Sigmoid colon (tissue), 7 donors: ENCODE results near the gene BDP1. TPM values are rescaled to one million over a fixed set of nuclear protein-coding genes. Genes with fewer than 3 reads are reported as not detected.
"Not testable (repeated sequence)": the region's sequence is repeated elsewhere in the genome, so short reads cannot be mapped to it uniquely, and the experiment has no call there.

Source experiments
- DNase-seq: peaks from one replicate; pipeline ENCODE4 v3.0.0-alpha.2; 2019
- H3K27ac ChIP-seq, 4 donors: fragments of 200-600 bp; sonication (generic); one replicate each; pipeline ENCODE4 v1.5.1; 2016 to 2019; ENCODE audit warnings: mild to moderate bottlenecking in 1 of 4
- H3K27me3 ChIP-seq, 3 donors: fragments of 200-600 bp; sonication (generic); one replicate each; pipeline ENCODE4 v1.5.1; 2019; ENCODE audit warnings: mild to moderate bottlenecking in 1 of 3
- H3K36me3 ChIP-seq, 4 donors: fragments of 200-600 bp; sonication (generic); one replicate each; pipeline ENCODE4 v1.5.1; 2016 to 2019
- H3K4me1 ChIP-seq, 4 donors: fragments of 200-600 bp; sonication (generic); one replicate each; pipeline ENCODE4 v1.5.1; 2017 to 2019
- H3K4me3 ChIP-seq, 4 donors: fragments of 200-600 bp; sonication (generic); one replicate each; pipeline ENCODE4 v1.5.1; 2017 to 2019; ENCODE audit warnings: mild to moderate bottlenecking in 2 of 4, moderate library complexity in 1 of 4
- H3K9me3 ChIP-seq, 4 donors: fragments of 200-600 bp in 3 of 4; sonication (generic) in 3 of 4; one replicate each; pipeline versions ENCODE4 v1.5.1 to v1.6.1; 2013 to 2019
- EP300 ChIP-seq, 4 donors: sonication (generic); formaldehyde crosslinking; IDR thresholded peaks; one replicate each; pipeline ENCODE4 v1.6.1; 2017; ENCODE audit warnings: antibody characterized with exemption in 4 of 4
- POLR2A ChIP-seq, 2 donors: fragments of 450-650 bp; IDR thresholded peaks; one replicate each; pipeline ENCODE4 v1.6.1; 2016; ENCODE audit warnings: antibody characterized with exemption in 2 of 2, mild to moderate bottlenecking in 2 of 2, moderate library complexity in 2 of 2
- POLR2AphosphoS5 ChIP-seq, 4 donors: sonication (generic); formaldehyde crosslinking; IDR thresholded peaks; one replicate each; pipeline ENCODE4 v1.6.1; 2017; ENCODE audit warnings: antibody characterized with exemption in 4 of 4
- WGBS, 2 donors: extraction: QIAGEN DNeasy Blood & Tissue Kit; methylation state at CpG; one replicate each; pipeline ENCODE4 v1.1.7; 2013; 5-methylcytosine and 5-hydroxymethylcytosine counted together
- intact Hi-C: fragments of 100-400 bp; cut with DNase I; formaldehyde crosslinking; loops from one replicate; pipeline ENCODE4 v1.15.1; 2023
- polyA plus RNA-seq, 3 donors: library from polyadenylated mRNA; stranded (reverse); fragments of 200-250 nt; gene quantifications; one replicate each; pipeline ENCODE4 v1.2.3, GENCODE V29; 2013
- total RNA-seq, 4 donors: library from RNA; depleted of rRNA; stranded (reverse); fragments of >200 nt; gene quantifications; one replicate each; pipeline ENCODE4 v1.1.0, GENCODE V29; 2016
- TF ChIP-seq, protein P1 (sequence below), 4 experiments: fragments of 450-650 bp in 3 of 4; fragments of 200-600 bp in 1 of 4; IDR thresholded peaks; one replicate each; pipeline ENCODE4 v1.5.1; 2016 to 2019; ENCODE audit warnings: antibody characterized with exemption in 4 of 4, mild to moderate bottlenecking in 3 of 4, moderate library complexity in 2 of 4
- donor health status: healthy with polysubstance abuse.
- donor health status: Bipolar disorder and iron deficiency.
- donor health status: healthy.

BDP1 gene
- total and polyA plus RNA-seq, 7 donors: 4.8 to 33.0 (median 26.6) TPM

DNA sequence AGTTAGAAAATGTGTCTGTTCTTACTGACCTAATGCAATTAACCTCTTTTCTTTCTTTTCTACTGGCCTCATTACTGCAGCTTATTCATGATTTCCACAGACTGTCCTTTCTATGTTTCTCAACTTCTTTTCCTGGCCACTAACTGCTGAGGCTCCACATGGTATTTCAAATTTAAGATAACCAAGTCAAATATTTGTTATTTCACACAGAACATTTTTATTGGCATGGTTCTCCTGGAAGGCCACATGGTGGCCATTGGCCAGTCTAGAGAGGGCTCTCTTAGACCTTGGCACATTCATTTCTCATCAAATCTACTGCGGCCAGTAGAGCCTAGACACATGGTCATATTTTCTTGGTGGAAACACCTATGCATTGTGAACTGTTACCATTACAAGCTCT, 13.9 kb upstream of the BDP1 start:
- intact Hi-C loops, H3K9me3 ChIP-seq, H3K4me1 ChIP-seq, H3K4me3 ChIP-seq, DNase-seq, H3K27ac ChIP-seq, H3K36me3 ChIP-seq: not testable (repeated sequence)
- H3K27me3 ChIP-seq: peaks cover 0 to 21% (median 0%) of the 10 kb centered on the region in 3 donors
- WGBS, 2 donors: 88 to 90% methylated on average over 1 of the region's 1 CpG

DNA sequence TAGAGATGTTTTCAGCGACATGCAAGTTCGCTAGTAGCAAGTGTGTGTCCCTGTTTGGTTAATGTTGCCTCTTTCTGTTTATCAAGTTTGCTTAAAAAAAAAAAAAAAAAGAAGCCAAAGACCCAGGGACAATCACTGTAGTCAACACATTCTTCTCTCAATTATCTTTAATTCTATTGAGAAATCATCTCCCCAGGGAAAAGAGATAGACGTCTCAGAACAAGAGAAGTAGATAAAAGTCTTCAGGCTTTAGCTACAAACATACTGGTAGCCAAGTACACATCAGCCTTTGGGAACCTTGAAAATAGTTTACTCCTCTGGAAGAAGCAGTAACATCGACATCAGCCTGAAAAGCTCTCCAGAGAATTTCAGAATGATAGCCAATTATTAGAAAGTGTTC, 11.6 kb upstream of the BDP1 start:
- WGBS, 2 donors: 69 to 82% methylated on average over 4 of the region's 4 CpGs
- H3K27me3 ChIP-seq: peaks cover 0 to 29% (median 0%) of the 10 kb centered on the region in 3 donors
- H3K4me1 ChIP-seq, H3K4me3 ChIP-seq, intact Hi-C loops, H3K36me3 ChIP-seq, DNase-seq, H3K9me3 ChIP-seq, H3K27ac ChIP-seq: not testable (repeated sequence)

DNA sequence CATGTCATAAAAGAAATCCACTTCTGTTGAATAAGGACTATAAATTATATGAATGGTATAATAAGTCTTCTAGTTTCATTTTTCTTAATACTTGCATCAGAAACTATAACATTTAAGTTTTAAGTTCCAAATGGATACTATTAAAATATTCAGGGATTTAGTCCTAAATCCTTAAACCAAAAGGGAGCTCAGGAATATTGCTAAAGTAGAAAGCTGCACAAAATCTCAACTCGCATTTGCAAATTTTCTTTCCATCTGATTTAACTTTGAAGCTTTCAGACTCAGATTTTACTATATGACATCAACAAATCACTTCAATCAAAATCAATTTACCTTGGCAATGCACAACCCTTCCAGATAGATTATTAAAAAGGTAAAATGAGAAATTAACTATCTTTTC, 10.4 kb upstream of the BDP1 start:
- H3K4me3 ChIP-seq, H3K36me3 ChIP-seq, H3K27ac ChIP-seq, H3K9me3 ChIP-seq, DNase-seq, H3K4me1 ChIP-seq, intact Hi-C loops: not testable (repeated sequence)
- 41 to 74% methylated on average over 1 of the region's 1 CpG for WGBS, 2 donors
- peaks cover 0 to 36% (median 1%) of the 10 kb centered on the region in 3 donors for H3K27me3 ChIP-seq

DNA sequence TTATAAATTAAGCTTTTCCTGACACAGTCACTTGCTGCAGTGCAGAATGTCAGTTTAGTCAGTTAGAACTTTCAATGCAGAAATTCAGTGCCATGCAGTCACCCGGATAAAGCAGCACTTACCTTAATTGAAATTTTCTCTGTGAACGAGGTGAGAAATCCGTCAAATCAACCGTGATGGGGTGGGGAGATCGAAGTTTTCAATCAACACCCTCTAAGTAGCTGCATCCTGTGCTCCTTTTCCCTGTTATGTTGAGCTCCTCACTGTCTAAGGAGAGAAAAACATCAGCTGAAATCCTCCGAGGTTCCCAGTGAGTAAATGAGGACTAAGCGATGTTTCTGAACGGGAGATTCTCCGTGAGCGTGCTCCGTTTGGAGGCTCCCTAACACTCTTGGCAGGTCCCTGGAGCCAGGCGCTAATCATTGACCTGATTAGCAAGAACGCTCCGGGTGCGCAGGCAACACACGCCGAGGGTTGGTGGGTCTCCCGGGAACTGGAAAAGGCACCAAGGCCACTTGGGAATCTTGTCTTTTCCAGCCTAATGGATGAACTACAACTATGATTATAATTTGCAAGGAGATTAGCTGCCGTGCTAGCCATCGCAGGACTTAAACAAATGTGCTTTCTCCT, 9.8 kb upstream of the BDP1 start:
- not testable (repeated sequence) for H3K4me3 ChIP-seq
- H3K27me3 ChIP-seq: peaks cover 0 to 42% (median 7%) of the 10 kb centered on the region in 3 donors
- WGBS, 2 donors: 2 to 5% methylated on average over 18 to 19 of the region's 20 CpGs

DNA sequence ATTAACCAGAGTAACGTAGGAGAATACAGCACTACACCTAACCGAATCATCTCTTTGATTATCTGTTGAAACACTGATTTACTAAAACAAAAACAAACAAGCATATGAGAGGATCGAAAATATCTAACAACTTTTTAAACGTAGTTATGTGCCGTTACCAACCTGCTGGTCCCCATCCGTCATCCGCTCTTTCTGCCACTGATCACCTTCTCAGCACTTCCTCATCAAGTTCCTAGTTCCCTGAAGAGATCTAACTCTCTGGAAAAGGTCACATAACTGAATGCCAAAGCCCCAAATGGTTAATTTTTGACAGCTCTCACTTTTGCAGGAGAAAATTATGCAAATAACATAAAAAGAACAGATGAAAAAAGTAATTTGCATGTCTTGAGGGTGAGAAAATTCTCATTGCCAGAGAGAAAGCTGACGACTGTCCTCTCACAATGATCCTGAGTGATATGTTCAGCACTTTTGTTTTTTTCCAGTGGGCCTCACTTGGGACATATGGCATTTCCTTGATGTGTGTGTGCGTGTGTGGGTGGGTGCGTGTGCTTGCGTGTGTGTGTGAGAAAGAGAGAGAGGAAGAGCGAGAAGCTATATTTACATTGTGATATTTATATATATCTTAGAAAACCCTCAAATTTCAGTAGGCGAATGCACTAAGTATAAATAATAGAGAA, 8.8 kb upstream of the BDP1 start:
- H3K27ac ChIP-seq, H3K36me3 ChIP-seq, H3K9me3 ChIP-seq, DNase-seq, H3K4me1 ChIP-seq, intact Hi-C loops, H3K4me3 ChIP-seq: not testable (repeated sequence)
- H3K27me3 ChIP-seq: peaks cover 0 to 45% (median 8%) of the 10 kb centered on the region in 3 donors
- 46 to 51% methylated on average over 12 of the region's 13 CpGs for WGBS, 2 donors

More for the DNA sequence above, 9.8 kb upstream of the BDP1 start:
- H3K9me3 ChIP-seq, H3K27ac ChIP-seq, DNase-seq, intact Hi-C loops, H3K36me3 ChIP-seq, H3K4me1 ChIP-seq: not testable (repeated sequence)

DNA sequence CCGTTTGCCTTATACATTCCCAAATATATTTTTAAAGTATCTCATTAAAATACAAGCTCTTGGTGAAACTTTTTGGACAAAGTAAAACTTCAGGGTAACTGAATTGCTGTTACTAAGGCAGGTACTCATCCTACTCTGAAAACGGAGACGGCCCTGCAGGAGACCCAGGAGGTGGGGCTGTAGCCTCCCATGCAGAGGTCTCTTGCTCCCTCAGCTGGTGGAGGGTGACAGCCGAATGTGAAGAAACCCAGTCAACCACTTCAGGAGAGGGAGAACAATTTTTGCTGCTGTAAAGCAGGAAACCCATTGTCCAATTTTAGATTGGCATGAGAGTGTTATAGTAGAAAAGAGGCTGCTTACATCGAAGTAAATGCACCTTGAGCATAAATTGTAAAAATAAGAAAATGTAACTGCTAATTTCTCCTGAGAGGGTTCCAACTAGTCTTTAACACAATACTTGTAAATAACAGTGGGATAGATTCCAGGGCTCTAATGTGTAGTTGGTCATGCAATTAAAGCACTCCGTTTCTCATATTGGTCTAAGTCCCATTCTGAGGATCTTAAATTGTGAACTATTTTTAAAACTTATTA, 8.1 kb upstream of the BDP1 start:
- H3K9me3 ChIP-seq, H3K4me1 ChIP-seq, DNase-seq, H3K36me3 ChIP-seq, H3K4me3 ChIP-seq, H3K27ac ChIP-seq, intact Hi-C loops: not testable (repeated sequence)
- H3K27me3 ChIP-seq: peaks cover 0 to 45% (median 8%) of the 10 kb centered on the region in 3 donors
- 2 to 5% methylated on average over 5 of the region's 6 CpGs for WGBS, 2 donors

DNA sequence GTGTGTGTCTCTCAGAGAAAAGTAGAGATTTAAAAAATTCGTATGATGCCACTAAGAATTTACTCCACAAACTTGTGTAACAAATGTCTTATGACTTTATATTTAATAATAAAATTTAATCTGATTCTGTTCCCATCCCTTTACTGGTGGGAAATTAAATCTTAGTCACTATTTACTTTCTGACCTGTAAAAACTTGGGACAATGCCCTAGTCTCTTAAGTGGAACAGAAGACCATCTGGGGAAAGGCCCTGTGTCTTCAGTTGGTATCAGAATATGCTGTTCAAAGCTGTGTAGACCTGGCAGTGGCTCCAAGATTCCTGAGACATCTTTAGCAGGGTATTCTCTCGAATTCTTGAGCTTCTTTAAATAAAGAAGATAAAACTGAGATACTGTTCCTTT, 2.6 kb upstream of the BDP1 start:
- intact Hi-C loops: no loop called here
- H3K36me3 ChIP-seq: no peaks in the 10 kb centered on the region

More for the DNA sequence above, 2.6 kb upstream of the BDP1 start:
- H3K27me3 ChIP-seq: peaks cover 0 to 21% (median 8%) of the 10 kb centered on the region in 3 donors
- TF ChIP-seq POLR2A (IDR thresholded peaks at IDR 0.05): no peak
- TF ChIP-seq, protein P1, sequence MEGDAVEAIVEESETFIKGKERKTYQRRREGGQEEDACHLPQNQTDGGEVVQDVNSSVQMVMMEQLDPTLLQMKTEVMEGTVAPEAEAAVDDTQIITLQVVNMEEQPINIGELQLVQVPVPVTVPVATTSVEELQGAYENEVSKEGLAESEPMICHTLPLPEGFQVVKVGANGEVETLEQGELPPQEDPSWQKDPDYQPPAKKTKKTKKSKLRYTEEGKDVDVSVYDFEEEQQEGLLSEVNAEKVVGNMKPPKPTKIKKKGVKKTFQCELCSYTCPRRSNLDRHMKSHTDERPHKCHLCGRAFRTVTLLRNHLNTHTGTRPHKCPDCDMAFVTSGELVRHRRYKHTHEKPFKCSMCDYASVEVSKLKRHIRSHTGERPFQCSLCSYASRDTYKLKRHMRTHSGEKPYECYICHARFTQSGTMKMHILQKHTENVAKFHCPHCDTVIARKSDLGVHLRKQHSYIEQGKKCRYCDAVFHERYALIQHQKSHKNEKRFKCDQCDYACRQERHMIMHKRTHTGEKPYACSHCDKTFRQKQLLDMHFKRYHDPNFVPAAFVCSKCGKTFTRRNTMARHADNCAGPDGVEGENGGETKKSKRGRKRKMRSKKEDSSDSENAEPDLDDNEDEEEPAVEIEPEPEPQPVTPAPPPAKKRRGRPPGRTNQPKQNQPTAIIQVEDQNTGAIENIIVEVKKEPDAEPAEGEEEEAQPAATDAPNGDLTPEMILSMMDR (IDR thresholded peaks at IDR 0.05): no peak
- no peak for TF ChIP-seq EP300 (IDR thresholded peaks at IDR 0.05)
- no peak for TF ChIP-seq POLR2AphosphoS5 (IDR thresholded peaks at IDR 0.05)
- H3K27ac ChIP-seq: no peak overlapping the region
- no peak for DNase-seq
- no peaks in the 10 kb centered on the region for H3K9me3 ChIP-seq
- 32 to 56% methylated on average over 2 of the region's 2 CpGs for WGBS, 2 donors
- H3K4me1 ChIP-seq: peaks cover 0 to 23% (median 20%) of the 10 kb centered on the region in 4 donors
- no peak overlapping the region for H3K4me3 ChIP-seq
